PFSK-1 (cell line): ENCODE results near the gene SLC35A2.

Experiments used
- FOXP2 ChIP-seq: optimal IDR thresholded peaks from 2 replicates; pipeline ENCODE3; 2011; ENCODE audit warnings: borderline replicate concordance, control low read depth, inconsistent platforms; ENCODE audit not compliant: insufficient read depth; ENCODE audit errors: extremely low read length, extremely low read depth
- POLR2AphosphoS5 ChIP-seq: IDR thresholded peaks from 2 replicates; pipeline ENCODE4 v1.6.1; 2012; ENCODE audit warnings: low read depth, mild to moderate bottlenecking, control low read depth, low read length, moderate library complexity
- SIN3A ChIP-seq: IDR thresholded peaks from 2 replicates; pipeline ENCODE4 v1.6.1; 2012; ENCODE audit warnings: mild to moderate bottlenecking, low read length, moderate library complexity, borderline replicate concordance; ENCODE audit not compliant: insufficient read depth
- TAF1 ChIP-seq: IDR thresholded peaks from 2 replicates; pipeline ENCODE4 v1.6.1; 2012; ENCODE audit warnings: low read length, control low read depth, borderline replicate concordance; ENCODE audit not compliant: insufficient read depth
- TF ChIP-seq, protein P1 (sequence below), 2 experiments: IDR thresholded peaks; 2 replicates each; pipeline versions ENCODE4 v1.6.1 to v1.8.0; 2011 to 2012; ENCODE audit warnings: low read depth in 2 of 2, low read length in 2 of 2, control low read depth in 1 of 2, inconsistent platforms in 1 of 2, mild to moderate bottlenecking in 1 of 2, moderate library complexity in 1 of 2; ENCODE audit not compliant: insufficient read depth in 1 of 2

DNA sequence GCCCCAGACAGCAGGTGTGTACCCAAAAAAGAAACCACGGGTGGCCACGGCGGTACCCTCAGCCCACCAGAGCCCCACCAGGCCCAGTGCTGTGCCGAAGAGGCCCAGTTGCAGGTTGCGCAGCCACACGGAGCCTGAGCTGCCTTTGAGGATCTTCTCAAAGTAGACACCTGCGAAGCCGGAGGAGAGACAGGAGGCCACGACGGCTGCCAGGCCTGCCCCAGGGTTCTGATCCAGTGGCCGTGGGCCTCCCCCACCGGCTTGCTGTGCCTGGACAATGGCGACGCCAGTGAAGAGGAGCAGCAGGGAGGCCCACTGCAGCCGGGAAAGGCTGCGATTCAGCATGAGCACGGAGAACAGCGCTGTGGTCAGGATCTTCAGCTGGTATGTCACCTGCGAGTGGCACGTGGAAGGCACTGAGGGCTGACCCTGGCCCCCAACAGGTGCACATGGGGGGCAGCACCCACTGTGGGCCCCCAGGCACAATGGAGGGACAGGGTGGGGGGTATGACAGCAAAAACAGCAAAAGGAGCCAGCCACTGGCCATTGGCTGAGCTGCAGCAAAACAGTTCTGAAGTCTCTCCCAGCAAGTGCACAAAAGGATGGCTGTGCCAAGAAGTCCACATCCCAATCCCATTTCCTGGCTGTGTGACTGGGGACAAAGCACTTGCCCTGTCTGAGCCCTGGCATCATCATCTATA lies 6.2 kb downstream of the SLC35A2 start:
- TF ChIP-seq POLR2AphosphoS5 (no peak), SIN3A (no peak), FOXP2 (no peak), TAF1 (no peak)
- TF ChIP-seq, protein P1, sequence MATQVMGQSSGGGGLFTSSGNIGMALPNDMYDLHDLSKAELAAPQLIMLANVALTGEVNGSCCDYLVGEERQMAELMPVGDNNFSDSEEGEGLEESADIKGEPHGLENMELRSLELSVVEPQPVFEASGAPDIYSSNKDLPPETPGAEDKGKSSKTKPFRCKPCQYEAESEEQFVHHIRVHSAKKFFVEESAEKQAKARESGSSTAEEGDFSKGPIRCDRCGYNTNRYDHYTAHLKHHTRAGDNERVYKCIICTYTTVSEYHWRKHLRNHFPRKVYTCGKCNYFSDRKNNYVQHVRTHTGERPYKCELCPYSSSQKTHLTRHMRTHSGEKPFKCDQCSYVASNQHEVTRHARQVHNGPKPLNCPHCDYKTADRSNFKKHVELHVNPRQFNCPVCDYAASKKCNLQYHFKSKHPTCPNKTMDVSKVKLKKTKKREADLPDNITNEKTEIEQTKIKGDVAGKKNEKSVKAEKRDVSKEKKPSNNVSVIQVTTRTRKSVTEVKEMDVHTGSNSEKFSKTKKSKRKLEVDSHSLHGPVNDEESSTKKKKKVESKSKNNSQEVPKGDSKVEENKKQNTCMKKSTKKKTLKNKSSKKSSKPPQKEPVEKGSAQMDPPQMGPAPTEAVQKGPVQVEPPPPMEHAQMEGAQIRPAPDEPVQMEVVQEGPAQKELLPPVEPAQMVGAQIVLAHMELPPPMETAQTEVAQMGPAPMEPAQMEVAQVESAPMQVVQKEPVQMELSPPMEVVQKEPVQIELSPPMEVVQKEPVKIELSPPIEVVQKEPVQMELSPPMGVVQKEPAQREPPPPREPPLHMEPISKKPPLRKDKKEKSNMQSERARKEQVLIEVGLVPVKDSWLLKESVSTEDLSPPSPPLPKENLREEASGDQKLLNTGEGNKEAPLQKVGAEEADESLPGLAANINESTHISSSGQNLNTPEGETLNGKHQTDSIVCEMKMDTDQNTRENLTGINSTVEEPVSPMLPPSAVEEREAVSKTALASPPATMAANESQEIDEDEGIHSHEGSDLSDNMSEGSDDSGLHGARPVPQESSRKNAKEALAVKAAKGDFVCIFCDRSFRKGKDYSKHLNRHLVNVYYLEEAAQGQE (IDR thresholded peaks at IDR 0.05; ENCODE audit: insufficient read depth in 1 of 2, low read depth in 2 of 2, low read length in 2 of 2), result no peak
